Subcutaneous adipose tissue (tissue), 4 donors: Measurements from ENCODE around the gene POLR2C. TPM values are rescaled to one million over a fixed set of nuclear protein-coding genes. Genes with fewer than 3 reads are reported as not detected.

Source experiments
- total RNA-seq, 4 donors: library from RNA; depleted of rRNA; stranded (reverse); fragments of >200 nt; gene quantifications; one replicate each; pipeline ENCODE4 v1.1.0, GENCODE V29; 2016
- TF ChIP-seq, protein P1 (sequence below): fragments of 450-650 bp; IDR thresholded peaks from one replicate; pipeline ENCODE4 v1.5.1; 2016; ENCODE audit warnings: low read depth, mild to moderate bottlenecking, control low read depth, antibody characterized with exemption, moderate library complexity

Gene POLR2C
- total RNA-seq, 4 donors from 2014 or later = 66.9 to 77.7 (median 67.6) TPM

- TF ChIP-seq, protein P1, sequence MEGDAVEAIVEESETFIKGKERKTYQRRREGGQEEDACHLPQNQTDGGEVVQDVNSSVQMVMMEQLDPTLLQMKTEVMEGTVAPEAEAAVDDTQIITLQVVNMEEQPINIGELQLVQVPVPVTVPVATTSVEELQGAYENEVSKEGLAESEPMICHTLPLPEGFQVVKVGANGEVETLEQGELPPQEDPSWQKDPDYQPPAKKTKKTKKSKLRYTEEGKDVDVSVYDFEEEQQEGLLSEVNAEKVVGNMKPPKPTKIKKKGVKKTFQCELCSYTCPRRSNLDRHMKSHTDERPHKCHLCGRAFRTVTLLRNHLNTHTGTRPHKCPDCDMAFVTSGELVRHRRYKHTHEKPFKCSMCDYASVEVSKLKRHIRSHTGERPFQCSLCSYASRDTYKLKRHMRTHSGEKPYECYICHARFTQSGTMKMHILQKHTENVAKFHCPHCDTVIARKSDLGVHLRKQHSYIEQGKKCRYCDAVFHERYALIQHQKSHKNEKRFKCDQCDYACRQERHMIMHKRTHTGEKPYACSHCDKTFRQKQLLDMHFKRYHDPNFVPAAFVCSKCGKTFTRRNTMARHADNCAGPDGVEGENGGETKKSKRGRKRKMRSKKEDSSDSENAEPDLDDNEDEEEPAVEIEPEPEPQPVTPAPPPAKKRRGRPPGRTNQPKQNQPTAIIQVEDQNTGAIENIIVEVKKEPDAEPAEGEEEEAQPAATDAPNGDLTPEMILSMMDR = no peak
These were observed 37.9 kb upstream of the POLR2C start for GRCh38 chr16:57424583-57424982.

GRCh38 chr16:57426356-57426755 is 36.1 kb upstream of the POLR2C start:
- TF ChIP-seq, protein P1 = no peak

DNA sequence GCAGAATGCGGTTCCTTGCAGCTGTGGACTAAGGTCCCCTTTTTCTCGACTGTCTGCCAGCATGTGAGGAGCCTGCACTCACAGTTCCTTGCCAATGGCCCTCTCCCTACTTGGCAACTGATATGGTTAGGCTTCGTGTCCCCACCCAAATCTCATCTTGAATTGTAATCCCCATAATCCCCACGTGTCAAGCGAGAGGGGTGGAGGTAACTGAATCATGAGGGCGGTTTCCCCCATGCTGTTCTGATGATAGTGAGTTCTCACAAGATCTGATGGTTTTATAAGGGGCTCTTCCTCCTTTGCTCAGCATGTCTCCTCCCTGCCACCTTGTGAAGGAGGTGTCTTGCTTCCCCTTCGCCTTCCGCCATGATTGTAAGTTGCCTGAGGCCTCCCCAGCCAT is 35.2 kb upstream of the POLR2C start:
- TF ChIP-seq, protein P1 = no peak

- TF ChIP-seq, protein P1 = no peak
These were observed 34.7 kb upstream of the POLR2C start for GRCh38 chr16:57427824-57428223.

GRCh38 chr16:57430955-57431354 is 31.5 kb upstream of the POLR2C start:
- TF ChIP-seq, protein P1 = no peak

DNA sequence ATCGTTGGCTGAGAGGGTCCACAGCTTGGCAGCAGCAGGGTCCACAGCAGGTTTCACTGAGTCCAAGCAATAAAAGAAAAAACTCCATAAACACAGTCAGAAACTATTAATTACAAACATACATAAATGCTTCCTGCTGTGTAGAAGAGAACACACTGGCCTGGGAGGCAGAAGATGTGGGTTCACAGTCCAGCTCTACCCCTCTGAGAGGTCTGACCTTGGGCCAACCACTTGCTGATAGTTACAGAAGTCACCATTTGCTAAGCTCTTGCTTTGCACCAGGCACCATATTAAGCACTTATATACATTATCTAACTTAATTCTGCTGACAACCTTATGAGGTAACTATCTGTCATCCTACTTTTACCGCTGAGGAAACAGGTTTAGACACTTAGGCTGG is 30.0 kb upstream of the POLR2C start:
- TF ChIP-seq, protein P1 = no peak

DNA sequence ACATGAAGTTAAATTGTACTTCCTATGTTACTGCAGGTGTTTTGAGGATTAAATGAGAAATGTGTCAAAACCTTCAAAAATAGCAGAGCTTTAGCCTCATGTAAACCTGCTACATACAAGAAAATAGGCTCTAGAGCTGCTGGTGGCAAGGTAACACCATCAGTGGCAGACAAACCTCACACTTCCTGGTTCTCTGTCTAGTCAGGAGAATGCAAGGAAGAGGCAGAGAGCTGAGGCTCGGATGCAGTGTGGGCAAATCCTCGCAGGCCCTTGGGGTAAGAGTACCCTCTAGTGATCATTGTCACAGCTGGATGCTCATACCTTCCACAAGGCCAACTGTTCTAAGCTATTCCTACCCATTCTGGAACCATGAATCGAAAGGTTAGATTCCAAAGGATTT is 29.5 kb upstream of the POLR2C start:
- TF ChIP-seq, protein P1 = no peak
